Putamen (tissue), 1 donor: ENCODE measurements around the gene FBXO31.
"Not testable (repeated sequence)": the region's sequence is repeated elsewhere in the genome, so short reads cannot be mapped to it uniquely, and the experiment has no call there.

Experiments
- DNase-seq: peaks from one replicate; pipeline ENCODE4 v3.0.0-alpha.2; 2016; ENCODE audit warnings: low spot score

The FBXO31 gene

GRCh38 chr16:87342978-87343752 lies 40.4 kb downstream of the FBXO31 start:
- no peak for DNase-seq

- DNase-seq: no peak
Observed at GRCh38 chr16:87342504-87342903, 41.1 kb downstream of the FBXO31 start.

GRCh38 chr16:87340198-87340597 lies 43.4 kb downstream of the FBXO31 start:
- no peak for DNase-seq

- DNase-seq: not testable (repeated sequence)
Observed at GRCh38 chr16:87339724-87340105, 43.9 kb downstream of the FBXO31 start.

GRCh38 chr16:87339086-87339723 lies 44.4 kb downstream of the FBXO31 start:
- no peak for DNase-seq

- DNase-seq: no peak
Observed at GRCh38 chr16:87338155-87338765, 45.3 kb downstream of the FBXO31 start.

GRCh38 chr16:87337262-87337771 lies 46.3 kb downstream of the FBXO31 start:
- DNase-seq: no peak

GRCh38 chr16:87336434-87337240 lies 46.9 kb downstream of the FBXO31 start:
- no peak for DNase-seq

GRCh38 chr16:87335625-87336433 lies 47.7 kb downstream of the FBXO31 start:
- no peak for DNase-seq

GRCh38 chr16:87334651-87335624 lies 48.6 kb downstream of the FBXO31 start:
- no peak for DNase-seq

GRCh38 chr16:87333581-87334331 lies 49.8 kb downstream of the FBXO31 start:
- DNase-seq: no peak

- peak; percentile 60 for DNase-seq
Observed at GRCh38 chr16:87333101-87333500, 50.5 kb downstream of the FBXO31 start.

- DNase-seq: no peak
Observed at GRCh38 chr16:87332150-87332549, 51.4 kb downstream of the FBXO31 start.

GRCh38 chr16:87331241-87331801 lies 52.3 kb downstream of the FBXO31 start:
- no peak for DNase-seq

- DNase-seq: no peak
Observed at GRCh38 chr16:87330646-87331045, 52.9 kb downstream of the FBXO31 start.

- DNase-seq: no peak
Observed at GRCh38 chr16:87330257-87330624, 53.3 kb downstream of the FBXO31 start.

- DNase-seq: no peak
Observed at GRCh38 chr16:87329436-87330256, 53.9 kb downstream of the FBXO31 start.

GRCh38 chr16:87328846-87329245 lies 54.7 kb downstream of the FBXO31 start:
- no peak for DNase-seq
